GM12878 (cell line): Measurements from ENCODE around the gene OLFML3. TPM values are rescaled to one million over a fixed set of nuclear protein-coding genes. Genes with fewer than 3 reads are reported as not detected.

ENCODE experiments used
- ATAC-seq: fragments of 200-7000 bp; cut with Tn5 transposase; 3 replicates; pipeline ENCODE4 v1.9.1; 2020; ENCODE audit warnings: mild to moderate bottlenecking, moderate library complexity
- Bru-seq: library from RNA; stranded (reverse); fragments of 400-500 nt; gene quantifications from one replicate; lab custom pipeline; 2021; lab: Mats Ljungman, UMichigan
- BruChase-seq, 2 experiments: library from RNA; stranded (reverse); fragments of 400-500 nt; gene quantifications; one replicate each; lab custom pipeline; 2021; lab: Mats Ljungman, UMichigan
- BruUV-seq: library from RNA; stranded (reverse); fragments of 400-500 nt; replicated peaks from 2 replicates; lab custom pipeline; 2021; lab: Mats Ljungman, UMichigan
- CTCF ChIA-PET: fragments of 300-600 bp; sonication (Branson Sonifier 250); formaldehyde crosslinking; extraction: SDS; loops from one replicate; lab custom pipeline; 2021; ENCODE audit warnings: inconsistent platforms; lab: Yijun Ruan, JAX
- POLR2A ChIA-PET: fragments of 350-600 bp; formaldehyde crosslinking; extraction: SDS; loops from one replicate; lab custom pipeline; 2021; ENCODE audit warnings: inconsistent platforms; lab: Charles Lee
- RAD21 ChIA-PET: fragments of 300-600 bp; sonication (Branson Sonifier 250); formaldehyde crosslinking; loops from one replicate; lab custom pipeline; 2023; ENCODE audit warnings: antibody characterized with exemption; ENCODE audit not compliant: unreplicated experiment; lab: Charles Lee
- SMC1A ChIA-PET: fragments of 300-600 bp; sonication (Branson Sonifier 250); formaldehyde crosslinking; loops from one replicate; lab custom pipeline; 2023; ENCODE audit not compliant: unreplicated experiment, uncharacterized antibody; lab: Charles Lee
- DNase-seq: peaks from one replicate; pipeline ENCODE4 v3.0.0-alpha.2; 2011; ENCODE audit warnings: low read depth, low spot score
- FAIRE-seq: peaks from 3 replicates; lab custom pipeline; 2011; peaks lifted over from hg19 to GRCh38; lab: Jason Lieb, UNC
- H2AFZ ChIP-seq: 2 replicates; pipeline ENCODE4 v1.6.0; 2011; ENCODE audit warnings: low read depth, low read length, control low read depth; ENCODE audit not compliant: control insufficient read depth
- H3K27ac ChIP-seq: 2 replicates; pipeline ENCODE4 v1.5.1; 2011; ENCODE audit warnings: control low read depth; ENCODE audit not compliant: control insufficient read depth, insufficient read depth
- H3K27me3 ChIP-seq, 2 experiments: replicated peaks in 1 of 2; 2 replicates each; pipeline versions ENCODE4 v1.6.0 to v1.6.1; 2011; ENCODE audit warnings: low read length in 1 of 2; ENCODE audit not compliant: control insufficient read depth in 2 of 2, insufficient read depth in 2 of 2
- H3K36me3 ChIP-seq, 2 experiments: 2 replicates each; pipeline ENCODE4 v1.5.1; 2011; ENCODE audit warnings: low read length in 1 of 2; ENCODE audit not compliant: control insufficient read depth in 2 of 2, insufficient read depth in 2 of 2
- H3K4me1 ChIP-seq: 2 replicates; pipeline ENCODE4 v1.6.1; 2011; ENCODE audit warnings: mild to moderate bottlenecking, low read length, moderate library complexity, mixed read lengths; ENCODE audit not compliant: control insufficient read depth, insufficient read depth
- H3K4me2 ChIP-seq: 2 replicates; pipeline ENCODE4 v1.6.0; 2011; ENCODE audit warnings: control low read depth; ENCODE audit not compliant: control insufficient read depth, insufficient read depth
- H3K4me3 ChIP-seq: fragments of 200-600 bp; sonication (generic); 2 replicates; pipeline ENCODE4 v1.5.1; 2016
- H3K79me2 ChIP-seq: 2 replicates; pipeline ENCODE4 v1.6.0; 2011; ENCODE audit warnings: low read length; ENCODE audit not compliant: control insufficient read depth, insufficient read depth
- H3K9ac ChIP-seq: 2 replicates; pipeline ENCODE4 v1.8.0; 2011; ENCODE audit warnings: low read length, control low read depth, mixed read lengths; ENCODE audit not compliant: control insufficient read depth, insufficient read depth
- H3K9me3 ChIP-seq: replicated peaks from 3 replicates; pipeline ENCODE4 v1.5.1; 2011; ENCODE audit warnings: mild to moderate bottlenecking, low read length; ENCODE audit not compliant: control insufficient read depth, insufficient read depth
- H4K20me1 ChIP-seq: 2 replicates; pipeline ENCODE4 v1.6.0; 2011; ENCODE audit not compliant: control insufficient read depth, insufficient read depth
- CBFB ChIP-seq: IDR thresholded peaks from 2 replicates; pipeline ENCODE4 v1.6.1; 2016; ENCODE audit warnings: antibody characterized with exemption, low read depth
- CHD4 ChIP-seq: fragments of 200-600 bp; sonication (generic); IDR thresholded peaks from 2 replicates; pipeline ENCODE4 v1.6.1; 2016; ENCODE audit warnings: mild to moderate bottlenecking
- ETV6 ChIP-seq, 2 experiments: fragments of 450-650 bp in 1 of 2; IDR thresholded peaks in 1 of 2; conservative IDR thresholded peaks in 1 of 2; 2 replicates each; pipeline ENCODE4 v1.6.1; 2014; ENCODE audit warnings: antibody characterized with exemption in 1 of 2, borderline replicate concordance in 1 of 2, low read depth in 1 of 2, mild to moderate bottlenecking in 1 of 2, moderate library complexity in 1 of 2
- FOXM1 ChIP-seq: IDR thresholded peaks from 2 replicates; pipeline ENCODE4 v1.6.1; 2012; ENCODE audit warnings: low read depth, mild to moderate bottlenecking, inconsistent platforms, low read length, moderate library complexity
- IKZF1 ChIP-seq: fragments of 450-650 bp; conservative IDR thresholded peaks from 2 replicates; pipeline ENCODE4 v1.6.1; 2017; ENCODE audit warnings: antibody characterized with exemption, mild to moderate bottlenecking
- JUNB ChIP-seq: IDR thresholded peaks from 2 replicates; pipeline ENCODE4 v1.6.1; 2016; ENCODE audit warnings: antibody characterized with exemption, mild to moderate bottlenecking
- MEF2A ChIP-seq: IDR thresholded peaks from 2 replicates; pipeline ENCODE4 v1.6.1; 2011; ENCODE audit warnings: low read depth, mild to moderate bottlenecking, low read length, moderate library complexity; ENCODE audit not compliant: insufficient read depth
- PAX8 ChIP-seq: fragments of 450-650 bp; IDR thresholded peaks from 2 replicates; pipeline ENCODE4 v1.6.1; 2017; ENCODE audit warnings: mild to moderate bottlenecking, moderate library complexity
- RAD21 ChIP-seq: IDR thresholded peaks from 2 replicates; pipeline ENCODE4 v1.6.1; 2011; ENCODE audit warnings: mild to moderate bottlenecking, low read depth, low read length, moderate library complexity; ENCODE audit not compliant: insufficient read depth
- RFX5 ChIP-seq: IDR thresholded peaks from 2 replicates; pipeline ENCODE4 v1.6.1; 2011; ENCODE audit warnings: low read depth, low read length, improper control_type of control experiment
- RUNX3 ChIP-seq: IDR thresholded peaks from 2 replicates; pipeline ENCODE4 v1.6.1; 2012; ENCODE audit warnings: low read length, inconsistent platforms
- SMC3 ChIP-seq: IDR thresholded peaks from 2 replicates; pipeline ENCODE4 v1.6.1; 2011; ENCODE audit warnings: low read length, improper control_type of control experiment, borderline replicate concordance
- SPI1 ChIP-seq: IDR thresholded peaks from 2 replicates; pipeline ENCODE4 v1.6.1; 2011; ENCODE audit warnings: low read depth, mild to moderate bottlenecking, low read length, moderate library complexity, borderline replicate concordance; ENCODE audit not compliant: insufficient read depth
- YY1 ChIP-seq: IDR thresholded peaks from 2 replicates; pipeline ENCODE4 v1.6.1; 2011; ENCODE audit warnings: low read depth, mild to moderate bottlenecking, low read length
- ZNF274 ChIP-seq: IDR thresholded peaks from one replicate; pipeline ENCODE4 v1.8.0; 2011; ENCODE audit not compliant: insufficient read length, insufficient read depth
- WGBS: methylation state at CpG from one replicate; pipeline ENCODE4 v1.1.6; 2016; ENCODE audit warnings: low lambda C conversion rate; ENCODE audit not compliant: insufficient replicate concordance, insufficient coverage; ENCODE audit errors: missing lambda C conversion rate; 5-methylcytosine and 5-hydroxymethylcytosine counted together
- in situ Hi-C: fragments of 300-500 bp; cut with MboI; formaldehyde crosslinking; loops from 9 replicates; pipeline ENCODE4 v1.14.3; 2018; ENCODE audit warnings: mixed read lengths
- intact Hi-C: fragments of 100-400 bp; cut with micrococcal nuclease; formaldehyde crosslinking; loops from one replicate; pipeline ENCODE4 v1.14.2; 2022; ENCODE audit not compliant: unreplicated experiment
- long read RNA-seq, 2 experiments: library from polyadenylated mRNA; unstranded; transcript quantifications; one replicate each; pipeline ENCODE4 v2.0.0, GENCODE V29; 2019 to 2020
- polyA minus RNA-seq, 3 experiments: library from RNA; depleted of rRNA, polyadenylated mRNA; stranded (reverse); fragments of >200 nt; gene quantifications; 2 replicates each; pipeline ENCODE4 v1.2.3, GENCODE V29; 2011
- polyA plus RNA-seq, 11 experiments: library from polyadenylated mRNA; depleted of rRNA in 4 of 11; unstranded in 6 of 11; stranded (reverse) in 5 of 11; fragments of >200 nt; fragmentation: Nextera tagmentation in 4 of 11; fragmentation: Illumina TruSeq in 1 of 11; extraction: Ambion mirVana in 4 of 11; extraction: Trizol in 1 of 11; gene quantifications; 1 replicate in 1 of 11; 2 replicates in 10 of 11; pipeline versions ENCODE4 v1.2.1 to v1.2.3, GENCODE V29; 2011 to 2016; ENCODE audit warnings: inconsistent platforms in 2 of 11, missing spikeins in 2 of 11, low read depth in 1 of 11
- total RNA-seq, 4 experiments: library from RNA; depleted of rRNA in 3 of 4; stranded (reverse); fragments of >200 nt in 3 of 4; fragmentation: Illumina TruSeq in 1 of 4; extraction: Trizol in 1 of 4; gene quantifications; 2 replicates each; pipeline versions ENCODE4 v1.2.1 to v1.2.3, GENCODE V29; 2013 to 2021
- TF ChIP-seq, protein P1 (sequence below), 3 experiments: IDR thresholded peaks in 2 of 3; conservative IDR thresholded peaks in 1 of 3; 2 replicates each; pipeline ENCODE4 v1.5.1; 2011; ENCODE audit warnings: low read depth in 3 of 3, low read length in 3 of 3, mild to moderate bottlenecking in 3 of 3, control low read depth in 2 of 3, moderate library complexity in 2 of 3, inconsistent platforms in 1 of 3, mixed read lengths in 1 of 3; ENCODE audit not compliant: control insufficient read depth in 2 of 3, insufficient read depth in 1 of 3; ENCODE audit errors: extremely low read depth in 1 of 3

The OLFML3 gene
- not detected in 2 replicates for total RNA-seq (2013; cell fraction: nucleolus; rRNA removed)
- not detected in 2 replicates for total RNA-seq (2014; rRNA removed)
- not detected in 2 replicates for total RNA-seq (2014; rRNA removed; fragmentation: Illumina TruSeq; extraction: Trizol)
- 0.11 TPM in 1 of 2 replicates, not detected in the other for total RNA-seq (2021)
- polyA plus RNA-seq (2011; ENCODE audit: low read depth): not detected
- not detected in 2 replicates for polyA plus RNA-seq (2011; rRNA removed)
- 0.03 and 0.06 TPM in 2 replicates for polyA plus RNA-seq (2011; cell fraction: cytosol; rRNA removed)
- polyA plus RNA-seq (2011; cell fraction: nucleus; rRNA removed): 0.12 TPM in 2 replicates
- not detected in 2 replicates for polyA plus RNA-seq (2012)
- 0.03 TPM in 1 of 2 replicates, not detected in the other for polyA plus RNA-seq (2014; fragmentation: Illumina TruSeq; extraction: Trizol)
- not detected for polyA plus RNA-seq (2014; fragmentation: Nextera tagmentation; extraction: Ambion mirVana)
- polyA plus RNA-seq (2014; rRNA removed): not detected in 2 replicates
- polyA plus RNA-seq (2016; fragmentation: Nextera tagmentation; extraction: Ambion mirVana): not detected
- 0.10 and 0.59 TPM in 2 replicates for polyA minus RNA-seq (2011; rRNA and poly(A)+ RNA removed)
- polyA minus RNA-seq (2011; cell fraction: cytosol; rRNA and poly(A)+ RNA removed): not detected in 2 replicates
- 0.85 and 1.1 TPM in 2 replicates for polyA minus RNA-seq (2011; cell fraction: nucleus; rRNA and poly(A)+ RNA removed)
- Bru-seq, nascent RNA: percentile 45 among the genes with signal in this experiment
- percentile 20 among the genes with signal in this experiment for BruChase-seq, experiment 1, labeled RNA remaining after a 6-hour chase
- BruChase-seq, experiment 2, labeled RNA remaining after a 2-hour chase: percentile 29 among the genes with signal in this experiment
- long read RNA-seq, experiment 1: 0 reads
- long read RNA-seq, experiment 2: 0 reads

DNA sequence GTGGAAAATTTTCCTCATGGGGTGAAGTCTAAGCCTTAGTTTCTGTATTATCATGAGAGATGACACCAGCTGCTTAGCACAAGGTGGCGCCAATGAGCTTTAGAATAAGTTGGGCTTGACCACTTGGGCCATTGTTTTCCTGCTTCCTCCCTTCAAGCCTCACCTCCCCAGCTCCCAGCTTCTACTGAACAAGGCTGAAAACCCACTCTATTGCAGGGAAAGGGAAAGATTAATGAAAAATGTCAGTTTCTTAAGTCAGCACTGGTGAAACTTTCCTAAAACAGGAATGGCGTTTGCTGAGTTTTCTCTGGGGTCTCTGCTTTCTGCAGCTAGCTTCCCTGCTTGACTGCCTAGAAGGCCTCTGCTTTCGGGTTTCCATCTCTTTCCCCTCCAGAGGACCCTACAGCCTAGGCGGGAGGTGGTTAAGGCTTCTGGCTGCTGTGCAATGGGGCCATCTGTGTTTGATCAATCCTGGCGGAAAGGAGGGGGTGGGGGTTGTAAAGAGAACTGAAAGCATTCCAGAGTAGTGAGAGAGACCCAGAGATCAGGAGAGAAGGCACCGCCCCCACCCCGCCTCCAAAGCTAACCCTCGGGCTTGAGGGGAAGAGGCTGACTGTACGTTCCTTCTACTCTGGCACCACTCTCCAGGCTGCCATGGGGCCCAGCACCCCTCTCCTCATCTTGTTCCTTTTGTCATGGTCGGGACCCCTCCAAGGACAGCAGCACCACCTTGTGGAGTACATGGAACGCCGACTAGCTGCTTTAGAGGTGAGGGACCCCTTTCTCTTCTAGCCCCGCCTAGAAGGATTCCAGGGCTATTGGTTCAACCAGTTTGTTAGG lies at the start of gene OLFML3:
Gene OLFML3 (plus strand): TSS at position 612 of the 840 bp plus-strand sequence. CDS start 43 bp downstream, at position 655.
- WGBS: 57% methylated on average over 13 of the region's 13 CpGs
- peaks cover 0 to 3% of the 10 kb centered on the region in 2 experiments; a peak in 2 of 4 replicates for H3K36me3 ChIP-seq
- no peak within 1 kb of the TSS for H2AFZ ChIP-seq
- ChIA-PET POLR2A (no interaction called here), SMC1A (interaction anchor here (0.6 to 8.4 kb wide), 24 partner anchors 11 to 599 kb away, joined by 3 to 157 read pairs (median 3); no protein-coding TSS in a partner anchor), RAD21 (interaction anchor here (0.8 to 6.9 kb wide), 15 partner anchors 9 to 831 kb away, joined by 3 to 96 read pairs (median 4); partner anchors contain the start of gene HIPK1), CTCF (interaction anchor here (0.6 to 8.7 kb wide), 31 partner anchors 9 to 580 kb away, joined by 3 to 235 read pairs (median 3); no protein-coding TSS in a partner anchor)
- no peak within 1 kb of the TSS for H3K4me3 ChIP-seq
- intact Hi-C loops (loop anchor here (1.0 to 5.0 kb wide), 3 partner anchors 142 to 304 kb away; no protein-coding TSS in a partner anchor), in situ Hi-C loops (loop anchor here (10.0 kb wide), 1 partner anchor 576 kb away; no protein-coding TSS in a partner anchor)
- H4K20me1 ChIP-seq: no peaks in the 10 kb centered on the region
- no peaks in the 10 kb centered on the region for H3K79me2 ChIP-seq
- DNase-seq: peak; percentile 31
- FAIRE-seq: peak; percentile 98
- no peaks in the 10 kb centered on the region for H3K27me3 ChIP-seq
- H3K9me3 ChIP-seq: no peaks in the 10 kb centered on the region
- TF ChIP-seq ETV6 (conservative IDR thresholded peaks at IDR 0.05 in 1 of 2, IDR thresholded peaks at IDR 0.05 in 1 of 2; ENCODE audit: borderline replicate concordance in 1 of 2, low read depth in 1 of 2) (peak in 1 of 2 experiments; percentile 59; a peak in 1 of 4 replicates), CHD4 (no peak), JUNB (peak; percentile 38; the same call in 1 of the 2 replicates), RUNX3 (peak; percentile 23; the same call in 1 of the 2 replicates), SMC3 (peak; percentile 84), RFX5 (no peak), RAD21 (peak; percentile 80), IKZF1 (no peak), SPI1 (peak; percentile 6; the same call in 1 of the 2 replicates), ZNF274 (no peak), YY1 (peak; percentile 49; the same call in 1 of the 2 replicates), MEF2A (no peak), PAX8 (no peak), FOXM1 (peak; percentile 47; the same call in 1 of the 2 replicates), CBFB (0 out of 2 replicates have a peak, but pooled peaks have one; percentile 5)
- TF ChIP-seq, protein P1, sequence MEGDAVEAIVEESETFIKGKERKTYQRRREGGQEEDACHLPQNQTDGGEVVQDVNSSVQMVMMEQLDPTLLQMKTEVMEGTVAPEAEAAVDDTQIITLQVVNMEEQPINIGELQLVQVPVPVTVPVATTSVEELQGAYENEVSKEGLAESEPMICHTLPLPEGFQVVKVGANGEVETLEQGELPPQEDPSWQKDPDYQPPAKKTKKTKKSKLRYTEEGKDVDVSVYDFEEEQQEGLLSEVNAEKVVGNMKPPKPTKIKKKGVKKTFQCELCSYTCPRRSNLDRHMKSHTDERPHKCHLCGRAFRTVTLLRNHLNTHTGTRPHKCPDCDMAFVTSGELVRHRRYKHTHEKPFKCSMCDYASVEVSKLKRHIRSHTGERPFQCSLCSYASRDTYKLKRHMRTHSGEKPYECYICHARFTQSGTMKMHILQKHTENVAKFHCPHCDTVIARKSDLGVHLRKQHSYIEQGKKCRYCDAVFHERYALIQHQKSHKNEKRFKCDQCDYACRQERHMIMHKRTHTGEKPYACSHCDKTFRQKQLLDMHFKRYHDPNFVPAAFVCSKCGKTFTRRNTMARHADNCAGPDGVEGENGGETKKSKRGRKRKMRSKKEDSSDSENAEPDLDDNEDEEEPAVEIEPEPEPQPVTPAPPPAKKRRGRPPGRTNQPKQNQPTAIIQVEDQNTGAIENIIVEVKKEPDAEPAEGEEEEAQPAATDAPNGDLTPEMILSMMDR (IDR thresholded peaks at IDR 0.05 in 2 of 3, conservative IDR thresholded peaks at IDR 0.05 in 1 of 3; ENCODE audit: control insufficient read depth in 2 of 3, extremely low read depth in 1 of 3, insufficient read depth in 1 of 3, low read depth in 3 of 3, low read length in 3 of 3): peak; percentile 72 to 80 (median 79)
- ATAC-seq: peak; percentile 86
- H3K4me2 ChIP-seq: no peak within 1 kb of the TSS
- no peak within 1 kb of the TSS for H3K9ac ChIP-seq
- no TSS peak for BruUV-seq
- no peak within 1 kb of the TSS for H3K27ac ChIP-seq
- H3K4me1 ChIP-seq: peaks cover 3% of the 10 kb centered on the region; the same call in 1 of the 2 replicates
